SU-DHL-6 (cell line): ENCODE data around the gene PTPRN2.

Experiments
- H2AFZ ChIP-seq: fragments of 200-600 bp; sonication (generic); 2 replicates; pipeline ENCODE4 v1.6.1; 2014; ENCODE audit warnings: low read depth, mild to moderate bottlenecking, moderate library complexity, mixed read lengths, antibody characterized with exemption, low read length; ENCODE audit not compliant: severe bottlenecking
- H3F3A ChIP-seq: fragments of 200-600 bp; shearing (Covaris generic); 2 replicates; pipeline ENCODE4 v1.6.0; 2016; ENCODE audit warnings: antibody characterized with exemption, mild to moderate bottlenecking; ENCODE audit not compliant: insufficient read depth
- H3K27ac ChIP-seq: fragments of 200-600 bp; sonication (generic); 2 replicates; pipeline ENCODE4 v1.5.1; 2016; ENCODE audit warnings: low read depth, mild to moderate bottlenecking, low read length, moderate library complexity, mixed read lengths
- H3K27me3 ChIP-seq: fragments of 200-600 bp; sonication (generic), shearing (Covaris generic); 2 replicates; pipeline ENCODE4 v1.6.0; 2014; ENCODE audit warnings: mild to moderate bottlenecking, low read length
- H3K36me3 ChIP-seq: fragments of 200-600 bp; sonication (generic); 2 replicates; pipeline ENCODE4 v1.6.1; 2014; ENCODE audit warnings: mild to moderate bottlenecking, low read length, mixed read lengths
- H3K4me2 ChIP-seq: fragments of 300-600, 200-600 bp; shearing (Covaris generic), sonication (generic); 2 replicates; pipeline ENCODE4 v1.6.0; 2014; ENCODE audit warnings: low read length, low read depth, mild to moderate bottlenecking; ENCODE audit not compliant: poor library complexity, severe bottlenecking
- H3K4me3 ChIP-seq: fragments of 200-600 bp; sonication (generic); 2 replicates; pipeline ENCODE4 v1.5.1; 2014; ENCODE audit warnings: antibody characterized with exemption, low read length, mild to moderate bottlenecking, mixed read lengths; ENCODE audit not compliant: insufficient read depth, poor library complexity, severe bottlenecking
- H3K79me2 ChIP-seq: fragments of 200-600 bp; sonication (generic); 2 replicates; pipeline ENCODE4 v1.6.1; 2014; ENCODE audit warnings: mild to moderate bottlenecking, low read length, moderate library complexity; ENCODE audit not compliant: insufficient read depth
- H3K9ac ChIP-seq: fragments of 200-600 bp; sonication (generic); 2 replicates; pipeline ENCODE4 v1.7.0; 2014; ENCODE audit warnings: mild to moderate bottlenecking, low read length
- H3K9me2 ChIP-seq: fragments of 200-600 bp; sonication (generic); replicated peaks from 2 replicates; pipeline ENCODE4 v1.6.1; 2014; ENCODE audit warnings: low read length; ENCODE audit not compliant: insufficient read depth
- H3K9me3 ChIP-seq: fragments of 200-600 bp; sonication (generic); 2 replicates; pipeline ENCODE4 v1.6.1; 2014; ENCODE audit warnings: low read length, mixed read lengths; ENCODE audit not compliant: insufficient read depth
- H4K20me1 ChIP-seq: fragments of 200-600 bp; sonication (generic); 2 replicates; pipeline ENCODE4 v1.6.1; 2014; ENCODE audit warnings: low read depth, mild to moderate bottlenecking, antibody characterized with exemption, low read length, moderate library complexity, mixed read lengths
- CTCF ChIP-seq: fragments of 200-600 bp; sonication (generic); IDR thresholded peaks from one replicate; pipeline ENCODE4 v1.5.1; 2017; ENCODE audit warnings: antibody characterized with exemption, mild to moderate bottlenecking, low read length, moderate library complexity; ENCODE audit not compliant: insufficient read depth, poor library complexity, severe bottlenecking
- EZH2phosphoT487 ChIP-seq: fragments of 200-600 bp; sonication (generic), shearing (Covaris generic); conservative IDR thresholded peaks from 2 replicates; pipeline ENCODE4 v1.6.1; 2018; ENCODE audit warnings: mild to moderate bottlenecking, antibody characterized with exemption, low read length, moderate library complexity, mixed read lengths

The PTPRN2 gene

GRCh38 chr7:157644946-157645345 lies 942.7 kb downstream of the PTPRN2 start:
- H3F3A ChIP-seq, result no peaks in the 10 kb centered on the region
- no peak overlapping the region for H3K27ac ChIP-seq
- H2AFZ ChIP-seq, result no peak overlapping the region
- H3K9me2 ChIP-seq, result no peaks in the 10 kb centered on the region
- peaks cover 4% of the 10 kb centered on the region; the same call in 1 of the 2 replicates for H3K27me3 ChIP-seq
- no peak overlapping the region for H3K4me3 ChIP-seq
- H3K9me3 ChIP-seq, result no peaks in the 10 kb centered on the region
- no peak overlapping the region for H3K9ac ChIP-seq
- H4K20me1 ChIP-seq, result no peaks in the 10 kb centered on the region
- TF ChIP-seq CTCF (no peak), EZH2phosphoT487 (no peak)
- no peak overlapping the region for H3K4me2 ChIP-seq
- no peaks in the 10 kb centered on the region for H3K36me3 ChIP-seq
- no peaks in the 10 kb centered on the region for H3K79me2 ChIP-seq

GRCh38 chr7:157643525-157643970 lies 944.1 kb downstream of the PTPRN2 start:
- TF ChIP-seq CTCF (no peak), EZH2phosphoT487 (no peak)
- no peaks in the 10 kb centered on the region for H3K9me2 ChIP-seq
- H3K79me2 ChIP-seq, result no peaks in the 10 kb centered on the region
- H3K9ac ChIP-seq, result no peak overlapping the region
- peaks cover 4% of the 10 kb centered on the region; the same call in 1 of the 2 replicates for H3K27me3 ChIP-seq
- no peaks in the 10 kb centered on the region for H4K20me1 ChIP-seq
- H3K4me2 ChIP-seq, result no peak overlapping the region
- no peaks in the 10 kb centered on the region for H3K9me3 ChIP-seq
- H3K27ac ChIP-seq, result no peak overlapping the region
- no peak overlapping the region for H2AFZ ChIP-seq
- no peaks in the 10 kb centered on the region for H3F3A ChIP-seq
- H3K4me3 ChIP-seq, result no peak overlapping the region
- H3K36me3 ChIP-seq, result no peaks in the 10 kb centered on the region

GRCh38 chr7:157641866-157642265 lies 945.8 kb downstream of the PTPRN2 start:
- no peak for TF ChIP-seq EZH2phosphoT487
- no peak for TF ChIP-seq CTCF
- Histone ChIP-seq H3K36me3 (no peaks in the 10 kb centered on the region), H3K4me3 (no peak overlapping the region), H3F3A (no peaks in the 10 kb centered on the region), H3K27ac (no peak overlapping the region), H3K9me3 (no peaks in the 10 kb centered on the region), H2AFZ (no peak overlapping the region), H3K27me3 (peaks cover 4% of the 10 kb centered on the region; the same call in 1 of the 2 replicates), H3K9me2 (no peaks in the 10 kb centered on the region), H3K9ac (no peak overlapping the region), H4K20me1 (no peaks in the 10 kb centered on the region), H3K4me2 (no peak overlapping the region), H3K79me2 (no peaks in the 10 kb centered on the region)
